Stimulated activated CD8-positive, alpha-beta memory T cell treated with anti-CD3 and anti-CD28 coated beads, Interleukin-12 subunit alpha, Interleukin-12 subunit beta, amount 100 ng/mL, for 24 hours (primary cell): Measurements from ENCODE around the gene BLCAP.
"Not testable (repeated sequence)": the region's sequence is repeated elsewhere in the genome, so short reads cannot be mapped to it uniquely, and the experiment has no call there.

ENCODE experiments used
- DNase-seq: peaks from one replicate; pipeline ENCODE4 v3.0.0-alpha.2; 2020; ENCODE audit errors: extremely low read depth

BLCAP gene

GRCh38 chr20:37515876-37516275 lies 11.8 kb downstream of the BLCAP start:
- DNase-seq: no peak

GRCh38 chr20:37513779-37514359 lies 13.8 kb downstream of the BLCAP start:
- no peak for DNase-seq

- DNase-seq: no peak
These were observed 15.9 kb downstream of the BLCAP start for GRCh38 chr20:37511610-37512275.

- DNase-seq: no peak
These were observed 17.4 kb downstream of the BLCAP start for GRCh38 chr20:37510226-37510625.

GRCh38 chr20:37506152-37506725 lies 21.4 kb downstream of the BLCAP start:
- no peak for DNase-seq

GRCh38 chr20:37505263-37506151 lies 22.2 kb downstream of the BLCAP start:
- no peak for DNase-seq

GRCh38 chr20:37504404-37505096 lies 23.1 kb downstream of the BLCAP start:
- no peak for DNase-seq

GRCh38 chr20:37503256-37503927 lies 24.3 kb downstream of the BLCAP start:
- DNase-seq: no peak

GRCh38 chr20:37502654-37503053 lies 25.0 kb downstream of the BLCAP start:
- no peak for DNase-seq

- DNase-seq: no peak
These were observed 25.7 kb downstream of the BLCAP start for GRCh38 chr20:37501940-37502339.

GRCh38 chr20:37500311-37500710 lies 27.4 kb downstream of the BLCAP start:
- DNase-seq: no peak

GRCh38 chr20:37498066-37498665 lies 29.5 kb downstream of the BLCAP start:
- no peak for DNase-seq

GRCh38 chr20:37494796-37495195 lies 32.9 kb downstream of the BLCAP start:
- DNase-seq: no peak

- no peak for DNase-seq
These were observed 33.4 kb downstream of the BLCAP start for GRCh38 chr20:37494301-37494700.

- no peak for DNase-seq
These were observed 34.7 kb downstream of the BLCAP start for GRCh38 chr20:37492945-37493344.

GRCh38 chr20:37492096-37492625 lies 35.5 kb downstream of the BLCAP start:
- no peak for DNase-seq

GRCh38 chr20:37490663-37491350 lies 36.9 kb downstream of the BLCAP start:
- no peak for DNase-seq

- DNase-seq: not testable (repeated sequence)
These were observed 41.5 kb downstream of the BLCAP start for GRCh38 chr20:37486209-37486608.

- no peak for DNase-seq
These were observed 43.3 kb downstream of the BLCAP start for GRCh38 chr20:37484331-37484730.

GRCh38 chr20:37481610-37482009 lies 46.1 kb downstream of the BLCAP start:
- no peak for DNase-seq
